ENCODE data around the gene ALDH3B2. TPM values are rescaled to one million over a fixed set of nuclear protein-coding genes. Genes with fewer than 3 reads are reported as not detected.
"Not testable (repeated sequence)": the region's sequence is repeated elsewhere in the genome, so short reads cannot be mapped to it uniquely, and the experiment has no call there.

The ALDH3B2 gene
- total RNA-seq, 1 experiment from 2014 or later = not detected

- Histone ChIP-seq H3K9me3 (replicated peaks) (no peaks in the 10 kb centered on the region), H3K4me3 (no peak overlapping the region), H3K27me3 (no peaks in the 10 kb centered on the region; the same call in 1 of the 2 replicates), H3K27ac (no peak overlapping the region), H3K36me3 (no peaks in the 10 kb centered on the region), H3K4me1 (no peaks in the 10 kb centered on the region)
- no peak for DNase-seq
These were observed 23.4 kb upstream of the ALDH3B2 start for GRCh38 chr11:67697846-67698245.

GRCh38 chr11:67696998-67697397 lies 22.6 kb upstream of the ALDH3B2 start:
- H3K27ac ChIP-seq = no peak overlapping the region
- no peaks in the 10 kb centered on the region; the same call in 1 of the 2 replicates for H3K27me3 ChIP-seq
- H3K36me3 ChIP-seq = no peaks in the 10 kb centered on the region
- DNase-seq = no peak
- H3K4me1 ChIP-seq = no peaks in the 10 kb centered on the region
- H3K9me3 ChIP-seq (replicated peaks) = no peaks in the 10 kb centered on the region
- H3K4me3 ChIP-seq = no peak overlapping the region

GRCh38 chr11:67695606-67696005 lies 21.2 kb upstream of the ALDH3B2 start:
- Histone ChIP-seq H3K27me3 (no peaks in the 10 kb centered on the region; the same call in 1 of the 2 replicates), H3K9me3 (replicated peaks) (no peaks in the 10 kb centered on the region), H3K4me3 (no peak overlapping the region), H3K36me3 (no peaks in the 10 kb centered on the region), H3K4me1 (no peaks in the 10 kb centered on the region), H3K27ac (no peak overlapping the region)
- no peak for DNase-seq

GRCh38 chr11:67694875-67695555 lies 20.6 kb upstream of the ALDH3B2 start:
- no peaks in the 10 kb centered on the region for H3K36me3 ChIP-seq
- DNase-seq = no peak
- H3K27me3 ChIP-seq = no peaks in the 10 kb centered on the region; the same call in 1 of the 2 replicates
- no peak overlapping the region for H3K27ac ChIP-seq
- H3K4me1 ChIP-seq = no peaks in the 10 kb centered on the region
- no peaks in the 10 kb centered on the region for H3K9me3 ChIP-seq (replicated peaks)
- no peak overlapping the region for H3K4me3 ChIP-seq

- H3K9me3 ChIP-seq (replicated peaks) = no peaks in the 10 kb centered on the region
- no peak overlapping the region for H3K27ac ChIP-seq
- H3K27me3 ChIP-seq = no peaks in the 10 kb centered on the region; the same call in 1 of the 2 replicates
- no peak for DNase-seq
- no peaks in the 10 kb centered on the region for H3K4me1 ChIP-seq
- no peaks in the 10 kb centered on the region for H3K36me3 ChIP-seq
- no peak overlapping the region for H3K4me3 ChIP-seq
These were observed 16.7 kb upstream of the ALDH3B2 start for GRCh38 chr11:67691149-67691548.

GRCh38 chr11:67689178-67689577 lies 14.8 kb upstream of the ALDH3B2 start:
- DNase-seq = no peak
- H3K36me3 ChIP-seq = no peaks in the 10 kb centered on the region
- no peaks in the 10 kb centered on the region for H3K9me3 ChIP-seq (replicated peaks)
- no peaks in the 10 kb centered on the region for H3K27me3 ChIP-seq
- H3K4me3 ChIP-seq = no peak overlapping the region
- no peaks in the 10 kb centered on the region for H3K4me1 ChIP-seq
- H3K27ac ChIP-seq = no peak overlapping the region

GRCh38 chr11:67687986-67688385 lies 13.6 kb upstream of the ALDH3B2 start:
- no peak overlapping the region for H3K27ac ChIP-seq
- no peaks in the 10 kb centered on the region for H3K9me3 ChIP-seq (replicated peaks)
- H3K36me3 ChIP-seq = no peaks in the 10 kb centered on the region
- no peak for DNase-seq
- no peaks in the 10 kb centered on the region for H3K4me1 ChIP-seq
- no peak overlapping the region for H3K4me3 ChIP-seq
- no peaks in the 10 kb centered on the region; the same call in 1 of the 2 replicates for H3K27me3 ChIP-seq

GRCh38 chr11:67685641-67686332 lies 11.4 kb upstream of the ALDH3B2 start:
- not testable (repeated sequence) for H3K36me3 ChIP-seq; H3K9me3 ChIP-seq (replicated peaks); H3K27ac ChIP-seq

GRCh38 chr11:67682126-67683034 lies 8.0 kb upstream of the ALDH3B2 start:
- DNase-seq; H3K27me3 ChIP-seq; H3K36me3 ChIP-seq; H3K27ac ChIP-seq; H3K4me3 ChIP-seq; H3K4me1 ChIP-seq; H3K9me3 ChIP-seq (replicated peaks): not testable (repeated sequence)

More at GRCh38 chr11:67685641-67686332, 11.4 kb upstream of the ALDH3B2 start:
- H3K27me3 ChIP-seq, H3K4me3 ChIP-seq, DNase-seq, H3K4me1 ChIP-seq: not testable (repeated sequence)

- no peak for DNase-seq
- Histone ChIP-seq H3K27me3 (peaks cover under 1% of the 10 kb centered on the region; the same call in 1 of the 2 replicates), H3K27ac (no peak overlapping the region), H3K4me3 (no peak overlapping the region), H3K9me3 (replicated peaks) (no peaks in the 10 kb centered on the region), H3K4me1 (no peaks in the 10 kb centered on the region), H3K36me3 (no peaks in the 10 kb centered on the region)
These were observed 6.5 kb upstream of the ALDH3B2 start for GRCh38 chr11:67680696-67681470.

- Histone ChIP-seq H3K27me3 (0 out of 2 replicates have a peak, but pooled peaks cover 7% of the 10 kb centered on the region), H3K9me3 (replicated peaks) (no peaks in the 10 kb centered on the region), H3K4me3 (no peak overlapping the region), H3K27ac (no peak overlapping the region), H3K4me1 (no peaks in the 10 kb centered on the region), H3K36me3 (no peaks in the 10 kb centered on the region)
- no peak for DNase-seq
These were observed 780 bp upstream of the ALDH3B2 start for GRCh38 chr11:67675058-67675747.

- no peaks in the 10 kb centered on the region for H3K4me1 ChIP-seq
- no peaks in the 10 kb centered on the region for H3K36me3 ChIP-seq
- no peak for DNase-seq
- no peak overlapping the region for H3K4me3 ChIP-seq
- no peaks in the 10 kb centered on the region for H3K9me3 ChIP-seq (replicated peaks)
- H3K27ac ChIP-seq = no peak overlapping the region
- H3K27me3 ChIP-seq = 0 out of 2 replicates have a peak, but pooled peaks cover 7% of the 10 kb centered on the region
These were observed 521 bp downstream of the ALDH3B2 start for GRCh38 chr11:67673902-67674301.

GRCh38 chr11:67673358-67673757 lies 1.1 kb downstream of the ALDH3B2 start:
- no peak for DNase-seq
- H3K27me3 ChIP-seq = 0 out of 2 replicates have a peak, but pooled peaks cover 7% of the 10 kb centered on the region
- H3K36me3 ChIP-seq = no peaks in the 10 kb centered on the region
- H3K27ac ChIP-seq = no peak overlapping the region
- H3K4me1 ChIP-seq = no peaks in the 10 kb centered on the region
- no peaks in the 10 kb centered on the region for H3K9me3 ChIP-seq (replicated peaks)
- H3K4me3 ChIP-seq = no peak overlapping the region

- H3K4me1 ChIP-seq = no peaks in the 10 kb centered on the region
- H3K36me3 ChIP-seq = no peaks in the 10 kb centered on the region
- no peaks in the 10 kb centered on the region for H3K9me3 ChIP-seq (replicated peaks)
- no peak overlapping the region for H3K27ac ChIP-seq
- DNase-seq = no peak
- no peak overlapping the region for H3K4me3 ChIP-seq
- 0 out of 2 replicates have a peak, but pooled peaks cover 7% of the 10 kb centered on the region for H3K27me3 ChIP-seq
These were observed 3.3 kb downstream of the ALDH3B2 start for GRCh38 chr11:67671211-67671520.

All from SJCRH30 (cell line).